ENCODE data around the gene ELFN2. TPM values are rescaled to one million over a fixed set of nuclear protein-coding genes. Genes with fewer than 3 reads are reported as not detected.

ELFN2 gene
- total and polyA plus RNA-seq, 2 donors (not counting 3 experiments of a cell fraction or from before 2014, with no cell fraction given) = 0.41 to 1.3 TPM

DNA sequence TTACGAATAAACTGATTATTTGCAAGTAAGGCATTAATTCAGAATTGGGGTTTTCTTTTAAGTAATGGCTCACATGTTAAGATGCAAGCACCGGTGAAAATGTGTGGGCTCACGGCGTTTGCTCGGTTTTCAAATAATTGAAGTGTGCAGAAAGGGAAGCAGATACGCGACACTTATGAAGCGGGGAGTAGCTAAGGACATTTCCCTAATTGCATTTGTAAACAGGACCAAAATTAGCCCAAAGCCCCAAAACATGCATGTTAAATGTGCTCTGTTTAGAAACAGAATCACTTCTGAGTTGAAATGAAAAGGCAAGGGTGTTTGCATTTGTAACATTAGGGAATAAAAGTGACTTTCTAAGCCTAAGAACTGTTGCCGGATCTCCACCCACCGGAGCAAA is 61.3 kb downstream of the ELFN2 start:
- Histone ChIP-seq H3K9me1 (replicated peaks; ENCODE audit: control insufficient read depth, extremely low read depth, insufficient read depth, low read length) (no peaks in the 10 kb centered on the region), H4K20me1 (replicated peaks; ENCODE audit: control insufficient read depth, extremely low read depth, insufficient read depth, low read length) (no peaks in the 10 kb centered on the region), H3K79me2 (ENCODE audit: control insufficient read depth, insufficient read depth, low read length) (no peaks in the 10 kb centered on the region), H3K4me2 (ENCODE audit: insufficient read depth, low read length) (no peak overlapping the region), H3K36me3 (ENCODE audit: control insufficient read depth in 2 of 2, extremely low read depth in 1 of 2, insufficient read depth in 2 of 2, low read length in 2 of 2) (no peaks in the 10 kb centered on the region), H3K9me3 (replicated peaks; ENCODE audit: control insufficient read depth, insufficient read depth, low read length) (no peaks in the 10 kb centered on the region), H3K4me3 (replicated peaks in 1 of 3; ENCODE audit: insufficient read depth in 1 of 3, low read depth in 1 of 3, low read length in 3 of 3) (no peak overlapping the region), H3K9ac (replicated peaks; ENCODE audit: extremely low read depth, insufficient read depth, low read length) (no peak overlapping the region), H3K27ac (ENCODE audit: insufficient read depth, low read depth, low read length) (no peak overlapping the region), H3K4me1 (ENCODE audit: control insufficient read depth, extremely low read depth, insufficient read depth, low read length) (no peaks in the 10 kb centered on the region), H3K27me3 (ENCODE audit: control insufficient read depth in 2 of 2, insufficient read depth in 2 of 2, low read length in 2 of 2) (no peaks in the 10 kb centered on the region), H2AFZ (ENCODE audit: low read depth, low read length) (no peak overlapping the region)
- no TSS peak for BruUV-seq (replicated peaks)
- CTCF ChIA-PET = no interaction called here
- FAIRE-seq (no peak), DNase-seq (ENCODE audit: low read depth, low spot score) (no peak)
- dilution Hi-C loops (cut with MboI; ENCODE audit: extremely low pct_ligation_motif_present, low sequenced_read_pairs) = no loop called here
- POLR2A ChIA-PET = no interaction called here
- TF ChIP-seq MYC (IDR thresholded peaks at IDR 0.05; ENCODE audit: low read depth, low read length) (no peak), EZH2 (IDR thresholded peaks at IDR 0.05; ENCODE audit: borderline replicate concordance, low read depth, low read length, severe bottlenecking) (no peak), POLR2A (IDR thresholded peaks at IDR 0.05; ENCODE audit: low read depth, low read length) (no peak), JUN (IDR thresholded peaks at IDR 0.05; ENCODE audit: borderline replicate concordance, insufficient read depth, insufficient read length, low read depth) (no peak), POLR2AphosphoS5 (IDR thresholded peaks at IDR 0.05; ENCODE audit: insufficient read depth, low read depth, low read length) (no peak), GATA2 (IDR thresholded peaks at IDR 0.05; ENCODE audit: insufficient read depth, insufficient read length, low read depth, low read length) (no peak), FOS (IDR thresholded peaks at IDR 0.05; ENCODE audit: borderline replicate concordance, insufficient read depth, low read length) (no peak)
- TF ChIP-seq, protein P1, sequence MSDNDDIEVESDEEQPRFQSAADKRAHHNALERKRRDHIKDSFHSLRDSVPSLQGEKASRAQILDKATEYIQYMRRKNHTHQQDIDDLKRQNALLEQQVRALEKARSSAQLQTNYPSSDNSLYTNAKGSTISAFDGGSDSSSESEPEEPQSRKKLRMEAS (IDR thresholded peaks at IDR 0.05; ENCODE audit: insufficient read depth, insufficient read length) = no peak
- TF ChIP-seq, protein P2, sequence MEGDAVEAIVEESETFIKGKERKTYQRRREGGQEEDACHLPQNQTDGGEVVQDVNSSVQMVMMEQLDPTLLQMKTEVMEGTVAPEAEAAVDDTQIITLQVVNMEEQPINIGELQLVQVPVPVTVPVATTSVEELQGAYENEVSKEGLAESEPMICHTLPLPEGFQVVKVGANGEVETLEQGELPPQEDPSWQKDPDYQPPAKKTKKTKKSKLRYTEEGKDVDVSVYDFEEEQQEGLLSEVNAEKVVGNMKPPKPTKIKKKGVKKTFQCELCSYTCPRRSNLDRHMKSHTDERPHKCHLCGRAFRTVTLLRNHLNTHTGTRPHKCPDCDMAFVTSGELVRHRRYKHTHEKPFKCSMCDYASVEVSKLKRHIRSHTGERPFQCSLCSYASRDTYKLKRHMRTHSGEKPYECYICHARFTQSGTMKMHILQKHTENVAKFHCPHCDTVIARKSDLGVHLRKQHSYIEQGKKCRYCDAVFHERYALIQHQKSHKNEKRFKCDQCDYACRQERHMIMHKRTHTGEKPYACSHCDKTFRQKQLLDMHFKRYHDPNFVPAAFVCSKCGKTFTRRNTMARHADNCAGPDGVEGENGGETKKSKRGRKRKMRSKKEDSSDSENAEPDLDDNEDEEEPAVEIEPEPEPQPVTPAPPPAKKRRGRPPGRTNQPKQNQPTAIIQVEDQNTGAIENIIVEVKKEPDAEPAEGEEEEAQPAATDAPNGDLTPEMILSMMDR (IDR thresholded peaks at IDR 0.05; ENCODE audit: extremely low read depth in 1 of 2, insufficient read depth in 1 of 2, low read depth in 1 of 2, low read length in 2 of 2) = no peak
- intact Hi-C loops (cut with micrococcal nuclease) = no loop called here

All from endothelial cell of umbilical vein (primary cell).